NT2/D1 (cell line): Measurements from ENCODE around the gene PLXNA2.

Source experiments
- DNase-seq: peaks from one replicate; pipeline ENCODE4 v3.0.0-alpha.2; 2011; ENCODE audit warnings: low read depth, low spot score
- H3K27me3 ChIP-seq: 2 replicates; pipeline ENCODE4 v1.6.0; 2011; ENCODE audit warnings: mild to moderate bottlenecking; ENCODE audit not compliant: insufficient read length, insufficient read depth
- H3K36me3 ChIP-seq: 2 replicates; pipeline ENCODE4 v1.6.1; 2011; ENCODE audit warnings: mild to moderate bottlenecking, low read length, mixed read lengths; ENCODE audit not compliant: insufficient read depth, insufficient read length
- H3K4me1 ChIP-seq: 2 replicates; pipeline ENCODE4 v1.5.1; 2011; ENCODE audit not compliant: insufficient read depth, insufficient read length
- H3K4me3 ChIP-seq: 2 replicates; pipeline ENCODE4 v1.5.1; 2011; ENCODE audit warnings: low read depth; ENCODE audit not compliant: insufficient read length
- H3K9ac ChIP-seq: 2 replicates; pipeline ENCODE4 v1.6.0; 2011; ENCODE audit warnings: low read depth; ENCODE audit not compliant: insufficient read length
- H3K9me3 ChIP-seq: 2 replicates; pipeline ENCODE4 v1.5.1; 2011; ENCODE audit warnings: mild to moderate bottlenecking, low read length; ENCODE audit not compliant: insufficient read depth
- SUZ12 ChIP-seq: IDR thresholded peaks from 2 replicates; pipeline ENCODE4 v1.6.1; 2011; ENCODE audit not compliant: insufficient read length, insufficient read depth; ENCODE audit errors: extremely low read depth
- YY1 ChIP-seq: IDR thresholded peaks from 2 replicates; pipeline ENCODE4 v1.6.1; 2011; ENCODE audit not compliant: insufficient read length, insufficient read depth
- ZNF274 ChIP-seq: IDR thresholded peaks from 2 replicates; pipeline ENCODE4 v1.6.1; 2011; ENCODE audit warnings: mild to moderate bottlenecking, low read depth, low read length

The PLXNA2 gene

GRCh38 chr1:208200116-208200515 is 44.1 kb downstream of the PLXNA2 start:
- Histone ChIP-seq H3K9ac (no peak overlapping the region), H3K9me3 (no peaks in the 10 kb centered on the region), H3K36me3 (peaks cover 7% of the 10 kb centered on the region), H3K4me3 (no peak overlapping the region), H3K27me3 (no peaks in the 10 kb centered on the region), H3K4me1 (no peaks in the 10 kb centered on the region)
- no peak for TF ChIP-seq YY1
- TF ChIP-seq ZNF274, result no peak
- TF ChIP-seq SUZ12, result no peak
- no peak for DNase-seq

- H3K36me3 ChIP-seq, result peaks cover 9% of the 10 kb centered on the region
- no peak for DNase-seq
- H3K4me3 ChIP-seq, result no peak overlapping the region
- H3K27me3 ChIP-seq, result no peaks in the 10 kb centered on the region
- H3K9ac ChIP-seq, result no peak overlapping the region
- no peak for TF ChIP-seq SUZ12
- no peak for TF ChIP-seq ZNF274
- TF ChIP-seq YY1, result no peak
- H3K4me1 ChIP-seq, result no peaks in the 10 kb centered on the region
- no peaks in the 10 kb centered on the region for H3K9me3 ChIP-seq
Measured at GRCh38 chr1:208198236-208198635, 45.9 kb downstream of the PLXNA2 start.

GRCh38 chr1:208194944-208195343 is 49.2 kb downstream of the PLXNA2 start:
- no peak for DNase-seq
- TF ChIP-seq YY1 (no peak), ZNF274 (no peak), SUZ12 (no peak)
- Histone ChIP-seq H3K4me1 (no peaks in the 10 kb centered on the region), H3K4me3 (no peak overlapping the region), H3K27me3 (no peaks in the 10 kb centered on the region), H3K36me3 (peaks cover 9% of the 10 kb centered on the region), H3K9me3 (no peaks in the 10 kb centered on the region), H3K9ac (no peak overlapping the region)

GRCh38 chr1:208192995-208193394 is 51.2 kb downstream of the PLXNA2 start:
- DNase-seq, result no peak
- H3K36me3 ChIP-seq, result peaks cover 3% of the 10 kb centered on the region
- TF ChIP-seq YY1 (no peak), SUZ12 (no peak), ZNF274 (no peak)
- H3K4me1 ChIP-seq, result no peaks in the 10 kb centered on the region
- H3K4me3 ChIP-seq, result no peak overlapping the region
- H3K9ac ChIP-seq, result no peak overlapping the region
- H3K9me3 ChIP-seq, result no peaks in the 10 kb centered on the region
- no peaks in the 10 kb centered on the region for H3K27me3 ChIP-seq

GRCh38 chr1:208190784-208191183 is 53.4 kb downstream of the PLXNA2 start:
- H3K36me3 ChIP-seq, result peaks cover 3% of the 10 kb centered on the region
- no peak overlapping the region for H3K9ac ChIP-seq
- DNase-seq, result no peak
- no peaks in the 10 kb centered on the region for H3K4me1 ChIP-seq
- TF ChIP-seq YY1, result no peak
- no peak for TF ChIP-seq ZNF274
- no peak for TF ChIP-seq SUZ12
- H3K4me3 ChIP-seq, result no peak overlapping the region
- H3K9me3 ChIP-seq, result no peaks in the 10 kb centered on the region
- no peaks in the 10 kb centered on the region for H3K27me3 ChIP-seq

- Histone ChIP-seq H3K36me3 (no peaks in the 10 kb centered on the region), H3K9ac (no peak overlapping the region), H3K4me3 (no peak overlapping the region), H3K4me1 (peaks cover 3% of the 10 kb centered on the region), H3K9me3 (no peaks in the 10 kb centered on the region), H3K27me3 (no peaks in the 10 kb centered on the region)
- DNase-seq, result no peak
- no peak for TF ChIP-seq YY1
Measured at GRCh38 chr1:208189716-208190115, 54.5 kb downstream of the PLXNA2 start.

GRCh38 chr1:208189183-208189582 is 55.0 kb downstream of the PLXNA2 start:
- peaks cover 8% of the 10 kb centered on the region for H3K4me1 ChIP-seq
- H3K9ac ChIP-seq, result no peak overlapping the region
- H3K27me3 ChIP-seq, result no peaks in the 10 kb centered on the region
- H3K9me3 ChIP-seq, result no peaks in the 10 kb centered on the region
- TF ChIP-seq ZNF274 (no peak), YY1 (no peak), SUZ12 (no peak)
- H3K36me3 ChIP-seq, result no peaks in the 10 kb centered on the region
- DNase-seq, result no peak
- H3K4me3 ChIP-seq, result no peak overlapping the region

GRCh38 chr1:208188607-208189006 is 55.6 kb downstream of the PLXNA2 start:
- DNase-seq, result no peak
- H3K4me3 ChIP-seq, result no peak overlapping the region
- TF ChIP-seq ZNF274 (no peak), YY1 (no peak), SUZ12 (no peak)
- H3K9ac ChIP-seq, result no peak overlapping the region
- no peaks in the 10 kb centered on the region for H3K27me3 ChIP-seq
- no peaks in the 10 kb centered on the region for H3K9me3 ChIP-seq
- H3K4me1 ChIP-seq, result peaks cover 8% of the 10 kb centered on the region
- no peaks in the 10 kb centered on the region for H3K36me3 ChIP-seq
